Osteocyte (in vitro differentiated cells): Measurements from ENCODE around the gene ART3. TPM values are rescaled to one million over a fixed set of nuclear protein-coding genes. Genes with fewer than 3 reads are reported as not detected.

Experiments used
- DNase-seq: peaks from one replicate; pipeline ENCODE4 v3.0.0; 2021; ENCODE audit warnings: mixed read lengths; ENCODE audit not compliant: unreplicated experiment; ENCODE audit errors: extremely low spot score
- H3K27ac Mint-ChIP-seq: one replicate; pipeline ENCODE4 v1.8.0; 2021; ENCODE audit warnings: mild to moderate bottlenecking, mixed read lengths; ENCODE audit not compliant: unreplicated experiment
- H3K27me3 Mint-ChIP-seq: one replicate; pipeline ENCODE4 v1.8.0; 2021; ENCODE audit warnings: mixed read lengths; ENCODE audit not compliant: unreplicated experiment
- H3K36me3 Mint-ChIP-seq: one replicate; pipeline ENCODE4 v1.8.0; 2021; ENCODE audit warnings: mixed read lengths; ENCODE audit not compliant: unreplicated experiment
- H3K4me1 Mint-ChIP-seq: one replicate; pipeline ENCODE4 v1.8.0; 2021; ENCODE audit warnings: mixed read lengths; ENCODE audit not compliant: unreplicated experiment
- H3K4me3 Mint-ChIP-seq: one replicate; pipeline ENCODE4 v1.8.0; 2021; ENCODE audit warnings: mild to moderate bottlenecking, moderate library complexity, mixed read lengths; ENCODE audit not compliant: unreplicated experiment
- H3K9me3 Mint-ChIP-seq: one replicate; pipeline ENCODE4 v1.8.0; 2021; ENCODE audit warnings: mixed read lengths; ENCODE audit not compliant: unreplicated experiment
- total RNA-seq: library from RNA; stranded (reverse); gene quantifications from 2 replicates; pipeline ENCODE4 v1.2.1, GENCODE V29; 2021
- TF ChIP-seq, protein P1 (sequence below): fragments of 200-600 bp; sonication (generic); IDR thresholded peaks from 2 replicates; pipeline ENCODE4 v1.5.0; 2021; ENCODE audit warnings: antibody characterized with exemption, mild to moderate bottlenecking, moderate library complexity

The ART3 gene
- total RNA-seq, 1 donor from 2014 or later, result not detected

DNA sequence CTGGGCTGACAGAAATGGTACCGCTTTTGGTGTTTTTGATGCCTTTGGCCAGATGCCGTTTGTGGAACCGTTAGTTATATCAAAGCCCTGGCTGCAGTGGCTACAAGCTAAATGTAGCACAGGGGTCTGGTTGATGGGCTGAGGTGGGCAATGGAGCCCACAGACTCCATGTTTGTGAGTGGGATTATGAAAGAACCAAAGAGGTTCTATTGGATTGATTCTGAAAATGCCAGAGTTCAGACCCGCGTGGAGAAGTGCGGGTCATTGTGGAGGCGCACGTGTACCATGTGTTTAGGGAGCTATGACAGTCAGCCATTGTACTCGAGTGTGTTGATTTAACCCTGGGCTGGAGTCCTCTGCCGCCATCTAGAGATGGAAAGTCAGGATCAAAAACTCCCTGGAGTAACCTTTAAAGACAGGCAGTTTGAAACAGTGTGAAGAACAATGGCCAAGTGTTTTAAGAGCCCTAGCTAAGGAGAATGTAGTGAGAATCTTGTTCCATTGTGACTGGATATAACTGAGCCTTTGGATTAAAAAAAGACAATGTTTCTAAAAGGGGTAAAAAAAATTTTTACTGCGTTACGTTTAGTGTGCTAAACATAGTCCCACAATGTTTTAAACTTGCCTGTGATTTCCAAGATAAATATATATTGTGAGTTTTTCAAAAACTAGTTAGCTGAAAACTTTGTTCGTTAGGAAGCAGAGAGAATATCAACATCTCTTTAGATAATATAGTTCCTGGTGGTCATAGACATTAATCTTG is 12.7 kb downstream of the ART3 start:
- peaks cover 6% of the 10 kb centered on the region for H3K4me1 Mint-ChIP-seq
- H3K27me3 Mint-ChIP-seq, result peaks cover 28% of the 10 kb centered on the region
- TF ChIP-seq, protein P1, sequence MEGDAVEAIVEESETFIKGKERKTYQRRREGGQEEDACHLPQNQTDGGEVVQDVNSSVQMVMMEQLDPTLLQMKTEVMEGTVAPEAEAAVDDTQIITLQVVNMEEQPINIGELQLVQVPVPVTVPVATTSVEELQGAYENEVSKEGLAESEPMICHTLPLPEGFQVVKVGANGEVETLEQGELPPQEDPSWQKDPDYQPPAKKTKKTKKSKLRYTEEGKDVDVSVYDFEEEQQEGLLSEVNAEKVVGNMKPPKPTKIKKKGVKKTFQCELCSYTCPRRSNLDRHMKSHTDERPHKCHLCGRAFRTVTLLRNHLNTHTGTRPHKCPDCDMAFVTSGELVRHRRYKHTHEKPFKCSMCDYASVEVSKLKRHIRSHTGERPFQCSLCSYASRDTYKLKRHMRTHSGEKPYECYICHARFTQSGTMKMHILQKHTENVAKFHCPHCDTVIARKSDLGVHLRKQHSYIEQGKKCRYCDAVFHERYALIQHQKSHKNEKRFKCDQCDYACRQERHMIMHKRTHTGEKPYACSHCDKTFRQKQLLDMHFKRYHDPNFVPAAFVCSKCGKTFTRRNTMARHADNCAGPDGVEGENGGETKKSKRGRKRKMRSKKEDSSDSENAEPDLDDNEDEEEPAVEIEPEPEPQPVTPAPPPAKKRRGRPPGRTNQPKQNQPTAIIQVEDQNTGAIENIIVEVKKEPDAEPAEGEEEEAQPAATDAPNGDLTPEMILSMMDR, result peak; percentile 59
- no peak overlapping the region for H3K27ac Mint-ChIP-seq
- no peaks in the 10 kb centered on the region for H3K9me3 Mint-ChIP-seq
- no peaks in the 10 kb centered on the region for H3K36me3 Mint-ChIP-seq
- H3K4me3 Mint-ChIP-seq, result no peak overlapping the region
- DNase-seq, result no peak

DNA sequence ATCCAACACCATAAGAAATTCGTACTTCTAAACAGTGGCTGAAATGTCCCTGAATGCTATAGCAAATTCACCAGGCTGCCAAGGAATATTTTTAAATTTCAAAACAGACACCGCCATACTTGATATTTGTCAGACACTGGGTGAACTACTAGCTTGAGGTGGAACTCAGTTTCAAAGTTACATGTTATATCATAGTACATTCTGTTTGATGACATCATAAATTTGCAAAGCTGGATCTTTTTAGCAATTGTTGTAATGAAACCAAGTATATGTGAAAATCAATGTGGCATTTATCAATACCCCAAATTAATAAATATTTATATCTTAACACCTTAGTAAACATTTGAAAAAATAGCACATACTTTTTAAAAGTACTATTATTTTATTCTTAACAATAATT is 14.2 kb downstream of the ART3 start:
- Mint-ChIP-seq H3K27me3 (peaks cover 32% of the 10 kb centered on the region), H3K27ac (no peak overlapping the region), H3K4me1 (peaks cover 6% of the 10 kb centered on the region), H3K9me3 (no peaks in the 10 kb centered on the region), H3K36me3 (no peaks in the 10 kb centered on the region), H3K4me3 (no peak overlapping the region)
- DNase-seq, result no peak
- TF ChIP-seq, protein P1, result no peak

DNA sequence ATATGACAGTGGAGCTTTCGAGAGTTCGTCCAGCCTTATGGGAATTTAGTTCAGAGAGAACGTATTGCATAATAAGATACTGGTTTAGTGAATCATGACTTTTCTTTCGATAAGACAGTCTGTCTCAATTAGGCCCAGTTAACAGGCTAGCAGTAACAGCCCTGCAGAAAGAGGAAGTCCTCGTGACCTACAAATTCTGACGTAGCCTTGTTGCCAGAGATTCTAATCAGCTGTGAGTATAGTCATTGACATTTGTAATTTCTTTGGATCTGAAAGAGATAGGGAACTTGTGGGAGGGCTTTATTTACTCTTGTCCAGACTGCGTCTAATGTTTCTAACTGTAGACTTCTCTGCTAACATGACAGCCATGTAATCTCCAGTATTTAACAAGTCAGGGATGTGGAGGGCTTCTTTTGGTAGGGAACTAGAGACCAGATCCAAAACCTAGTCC is 15.8 kb downstream of the ART3 start:
- Mint-ChIP-seq H3K36me3 (no peaks in the 10 kb centered on the region), H3K4me3 (no peak overlapping the region), H3K9me3 (no peaks in the 10 kb centered on the region), H3K27ac (no peak overlapping the region), H3K4me1 (peaks cover 6% of the 10 kb centered on the region), H3K27me3 (peaks cover 29% of the 10 kb centered on the region)
- DNase-seq, result no peak
- TF ChIP-seq, protein P1, result no peak

DNA sequence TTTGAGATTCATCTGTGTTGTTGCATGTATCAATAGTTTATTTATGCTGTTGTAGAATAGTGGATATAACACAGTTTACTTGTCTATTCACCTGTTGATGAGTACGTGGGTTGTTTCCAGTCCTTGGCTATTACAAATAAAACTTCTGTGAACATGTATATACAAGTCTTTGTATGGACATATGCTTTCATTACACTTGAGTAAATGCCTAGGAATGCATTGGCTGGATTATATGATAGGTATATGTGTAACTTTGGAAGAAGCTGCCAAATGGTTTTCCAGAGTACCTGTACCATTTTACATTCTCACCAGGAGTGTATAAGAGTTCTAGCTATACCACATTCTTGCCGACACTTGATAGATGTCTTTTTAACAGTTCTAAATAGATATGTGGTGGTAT is 16.5 kb downstream of the ART3 start:
- Mint-ChIP-seq H3K36me3 (no peaks in the 10 kb centered on the region), H3K27me3 (peaks cover 30% of the 10 kb centered on the region), H3K4me3 (no peak overlapping the region), H3K4me1 (peaks cover 6% of the 10 kb centered on the region), H3K27ac (no peak overlapping the region), H3K9me3 (no peaks in the 10 kb centered on the region)
- DNase-seq, result no peak
- TF ChIP-seq, protein P1, result no peak

DNA sequence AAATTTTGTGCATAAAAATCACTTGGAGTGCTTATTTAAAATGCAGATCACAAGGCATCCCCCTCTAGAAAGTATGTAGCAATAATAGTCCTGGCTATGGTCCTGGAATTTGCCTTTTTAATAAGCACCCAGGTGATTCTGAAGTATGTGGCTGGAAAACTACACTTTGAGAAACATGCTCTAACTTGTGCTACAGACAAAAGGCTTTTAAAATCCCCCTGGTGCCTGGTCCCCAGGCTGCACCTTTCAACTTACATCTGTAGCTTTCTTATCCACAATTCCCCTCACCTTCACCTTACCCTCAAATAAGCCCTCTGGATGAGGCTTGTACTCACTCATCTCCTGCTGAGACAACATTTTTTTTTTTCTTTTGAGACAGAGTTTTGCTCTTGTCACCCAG is 21.1 kb downstream of the ART3 start:
- Mint-ChIP-seq H3K4me1 (no peaks in the 10 kb centered on the region), H3K9me3 (no peaks in the 10 kb centered on the region), H3K27ac (no peak overlapping the region), H3K4me3 (no peak overlapping the region), H3K36me3 (no peaks in the 10 kb centered on the region), H3K27me3 (peaks cover 47% of the 10 kb centered on the region)
- DNase-seq, result no peak
- TF ChIP-seq, protein P1, result no peak
